ENCODE results near the gene EIPR1. TPM values are rescaled to one million over a fixed set of nuclear protein-coding genes. Genes with fewer than 3 reads are reported as not detected.

The EIPR1 gene
- polyA plus RNA-seq, 2 of the 4 experiments (the other 2 are of a cell fraction) = 55.0 to 65.0 TPM

GRCh38 chr2:3171564-3172264, 205.9 kb downstream of the EIPR1 start:
- ChIA-PET POLR2A (no interaction called here), CTCF (no interaction called here)
- Histone ChIP-seq H3K9me3 (no peaks in the 10 kb centered on the region), H3K4me1 (no peaks in the 10 kb centered on the region), H3K27ac (no peak overlapping the region), H3K4me2 (no peak overlapping the region), H3K4me3 (no peak overlapping the region)
- no peak for TF ChIP-seq CHD2 (IDR thresholded peaks at IDR 0.05; ENCODE audit: low read length, partially characterized antibody)
- no peak for TF ChIP-seq PHF8 (IDR thresholded peaks at IDR 0.05; ENCODE audit: borderline replicate concordance, low read depth)
- TF ChIP-seq ZNF302 (CRISPR knock-in tag; IDR thresholded peaks at IDR 0.05) = no peak
- ATAC-seq (peak in 1 of 2 experiments; percentile 27; a peak in 1 of 6 replicates), FAIRE-seq (no peak), DNase-seq (ENCODE audit: low read depth in 1 of 2, low spot score in 1 of 2) (no peak)
- 84% methylated on average over 17 of the region's 17 CpGs for WGBS (ENCODE audit: missing lambda C conversion rate)

- no peak for TF ChIP-seq HOXA7 (CRISPR knock-in tag; IDR thresholded peaks at IDR 0.05)
- TF ChIP-seq MAX (IDR thresholded peaks at IDR 0.05) = no peak
- TF ChIP-seq NPAS2 (CRISPR knock-in tag; IDR thresholded peaks at IDR 0.05; ENCODE audit: borderline replicate concordance) = no peak
- no peak for TF ChIP-seq E2F6 (IDR thresholded peaks at IDR 0.05; ENCODE audit: borderline replicate concordance, low read depth)
- TF ChIP-seq TP53 (CRISPR knock-in tag; IDR thresholded peaks at IDR 0.05) = no peak
- TF ChIP-seq ESRRA (IDR thresholded peaks at IDR 0.05; ENCODE audit: borderline replicate concordance, low read length) = no peak
- no peak for TF ChIP-seq CHD4 (IDR thresholded peaks at IDR 0.05; ENCODE audit: borderline replicate concordance)
- TF ChIP-seq MYC (IDR thresholded peaks at IDR 0.05; ENCODE audit: borderline replicate concordance, low read length) = no peak
- no peak for TF ChIP-seq ZC3H11A (IDR thresholded peaks at IDR 0.05)
- no peak for TF ChIP-seq JUNB (IDR thresholded peaks at IDR 0.05)
- TF ChIP-seq CHD2 (IDR thresholded peaks at IDR 0.05; ENCODE audit: low read length, partially characterized antibody) = no peak
- no peak for TF ChIP-seq CBX8 (IDR thresholded peaks at IDR 0.05)
- TF ChIP-seq, protein P1, sequence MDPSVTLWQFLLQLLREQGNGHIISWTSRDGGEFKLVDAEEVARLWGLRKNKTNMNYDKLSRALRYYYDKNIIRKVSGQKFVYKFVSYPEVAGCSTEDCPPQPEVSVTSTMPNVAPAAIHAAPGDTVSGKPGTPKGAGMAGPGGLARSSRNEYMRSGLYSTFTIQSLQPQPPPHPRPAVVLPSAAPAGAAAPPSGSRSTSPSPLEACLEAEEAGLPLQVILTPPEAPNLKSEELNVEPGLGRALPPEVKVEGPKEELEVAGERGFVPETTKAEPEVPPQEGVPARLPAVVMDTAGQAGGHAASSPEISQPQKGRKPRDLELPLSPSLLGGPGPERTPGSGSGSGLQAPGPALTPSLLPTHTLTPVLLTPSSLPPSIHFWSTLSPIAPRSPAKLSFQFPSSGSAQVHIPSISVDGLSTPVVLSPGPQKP (IDR thresholded peaks at IDR 0.05; ENCODE audit: low read depth, low read length) = no peak
- DNase-seq (ENCODE audit: low read depth in 1 of 2, low spot score in 1 of 2) (no peak), ATAC-seq (no peak), FAIRE-seq (no peak)
- ChIA-PET CTCF (no interaction called here), POLR2A (no interaction called here)
- H3K4me1 ChIP-seq = no peaks in the 10 kb centered on the region
- H3K9me3 ChIP-seq = no peaks in the 10 kb centered on the region
- no peak overlapping the region for H3K27ac ChIP-seq
- no peak overlapping the region for H3K4me3 ChIP-seq
- no peak overlapping the region for H3K4me2 ChIP-seq
- WGBS (ENCODE audit: missing lambda C conversion rate) = 87% methylated on average over 18 of the region's 29 CpGs
These were observed 206.7 kb downstream of the EIPR1 start for GRCh38 chr2:3170792-3171455.

GRCh38 chr2:3169106-3169870, 208.3 kb downstream of the EIPR1 start:
- H3K9me3 ChIP-seq = no peaks in the 10 kb centered on the region
- peak; percentile 36 to 60; a peak in 2 of 6 replicates for ATAC-seq
- no peak overlapping the region for H3K4me3 ChIP-seq
- H3K4me1 ChIP-seq = no peaks in the 10 kb centered on the region
- WGBS (ENCODE audit: missing lambda C conversion rate) = 81% methylated on average over 20 of the region's 20 CpGs
- no peak for FAIRE-seq
- TF ChIP-seq FOSL2 (IDR thresholded peaks at IDR 0.05) (no peak), FOSL2 (CRISPR knock-in tag; IDR thresholded peaks at IDR 0.05) (peak; percentile 19; the same call in 1 of the 2 replicates), EP300 (IDR thresholded peaks at IDR 0.05) (no peak)
- H3K4me2 ChIP-seq = no peak overlapping the region
- ChIA-PET POLR2A (no interaction called here), CTCF (no interaction called here)
- H3K27ac ChIP-seq = no peak overlapping the region
- DNase-seq (ENCODE audit: low read depth in 1 of 2, low spot score in 1 of 2) = no peak
